Astrocyte (in vitro differentiated cells and primary cell): ENCODE data around the gene CMTM5. TPM values are rescaled to one million over a fixed set of nuclear protein-coding genes. Genes with fewer than 3 reads are reported as not detected.

ENCODE experiments used
- DNase-seq: peaks from one replicate; pipeline ENCODE4 v3.0.0-alpha.2; 2010; ENCODE audit warnings: low read depth
- FAIRE-seq: peaks from 2 replicates; lab custom pipeline; 2011; peaks lifted over from hg19 to GRCh38; lab: Jason Lieb, UNC
- H2AFZ ChIP-seq: 2 replicates; pipeline ENCODE4 v1.6.0; 2012; ENCODE audit warnings: low read depth, low read length, inconsistent platforms
- H3K27ac ChIP-seq: 2 replicates; pipeline ENCODE4 v1.5.1; 2011; ENCODE audit warnings: low read depth, low read length, inconsistent platforms
- H3K27me3 ChIP-seq: 2 replicates; pipeline ENCODE4 v1.6.0; 2011; ENCODE audit warnings: low read length, inconsistent platforms; ENCODE audit not compliant: insufficient read depth
- H3K36me3 ChIP-seq: 2 replicates; pipeline ENCODE4 v1.5.1; 2011; ENCODE audit warnings: low read length, inconsistent platforms; ENCODE audit not compliant: insufficient read depth
- H3K4me1 ChIP-seq: 2 replicates; pipeline ENCODE4 v1.5.1; 2011; ENCODE audit warnings: low read length, inconsistent platforms; ENCODE audit not compliant: insufficient read depth
- H3K4me2 ChIP-seq: 2 replicates; pipeline ENCODE4 v1.6.0; 2012; ENCODE audit warnings: low read length, inconsistent platforms
- H3K4me3 ChIP-seq: 2 replicates; pipeline ENCODE4 v1.5.1; 2011; ENCODE audit warnings: low read depth, mild to moderate bottlenecking, low read length, inconsistent platforms; ENCODE audit not compliant: insufficient read depth
- H3K79me2 ChIP-seq: 2 replicates; pipeline ENCODE4 v1.6.0; 2012; ENCODE audit warnings: mild to moderate bottlenecking, low read length, inconsistent platforms; ENCODE audit not compliant: insufficient read depth
- H3K9ac ChIP-seq: 2 replicates; pipeline ENCODE4 v1.6.0; 2012; ENCODE audit warnings: mild to moderate bottlenecking, low read length, inconsistent platforms
- H3K9me3 ChIP-seq: 2 replicates; pipeline ENCODE4 v1.5.1; 2012; ENCODE audit warnings: low read depth, mild to moderate bottlenecking, low read length, inconsistent platforms; ENCODE audit not compliant: insufficient read depth
- H4K20me1 ChIP-seq: 2 replicates; pipeline ENCODE4 v1.6.0; 2012; ENCODE audit warnings: low read length, inconsistent platforms; ENCODE audit not compliant: insufficient read depth
- H3K27ac Mint-ChIP-seq: one replicate; pipeline ENCODE4 v1.8.0; 2021; ENCODE audit warnings: mild to moderate bottlenecking, mixed read lengths; ENCODE audit not compliant: unreplicated experiment
- H3K27me3 Mint-ChIP-seq: one replicate; pipeline ENCODE4 v1.8.0; 2021; ENCODE audit warnings: low read depth, mixed read lengths; ENCODE audit not compliant: unreplicated experiment
- H3K36me3 Mint-ChIP-seq: one replicate; pipeline ENCODE4 v1.8.0; 2021; ENCODE audit warnings: low read depth, mixed read lengths; ENCODE audit not compliant: unreplicated experiment
- H3K4me1 Mint-ChIP-seq: one replicate; pipeline ENCODE4 v1.8.0; 2021; ENCODE audit warnings: low read depth, mixed read lengths; ENCODE audit not compliant: unreplicated experiment
- H3K4me3 Mint-ChIP-seq: one replicate; pipeline ENCODE4 v1.8.0; 2021; ENCODE audit warnings: mild to moderate bottlenecking, moderate library complexity, mixed read lengths; ENCODE audit not compliant: unreplicated experiment
- H3K9me3 Mint-ChIP-seq: one replicate; pipeline ENCODE4 v1.8.0; 2021; ENCODE audit warnings: mild to moderate bottlenecking, mixed read lengths; ENCODE audit not compliant: unreplicated experiment
- CTCF ChIP-seq: IDR thresholded peaks from 2 replicates; pipeline ENCODE4 v1.5.1; 2011; ENCODE audit warnings: low read depth, mild to moderate bottlenecking, inconsistent platforms, low read length, moderate library complexity; ENCODE audit not compliant: insufficient read depth
- EZH2 ChIP-seq: IDR thresholded peaks from 2 replicates; pipeline ENCODE4 v1.6.1; 2012; ENCODE audit warnings: mild to moderate bottlenecking, low read length, inconsistent platforms; ENCODE audit not compliant: insufficient read depth
- total RNA-seq: library from RNA; stranded (reverse); gene quantifications from 2 replicates; pipeline ENCODE4 v1.2.1, GENCODE V29; 2021

CMTM5 gene
- total RNA-seq, 1 donor from 2014 or later = not detected

GRCh38 chr14:23396781-23397407, 20.0 kb downstream of the CMTM5 start:
- H3K79me2 ChIP-seq = no peaks in the 10 kb centered on the region
- no peak overlapping the region for H3K4me3 ChIP-seq
- H3K27me3 Mint-ChIP-seq = peaks cover 69% of the 10 kb centered on the region
- H3K4me1 ChIP-seq = no peaks in the 10 kb centered on the region
- no peaks in the 10 kb centered on the region for H4K20me1 ChIP-seq
- FAIRE-seq = no peak
- H3K9ac ChIP-seq = no peak overlapping the region
- H3K27ac ChIP-seq = no peak overlapping the region
- H3K9me3 Mint-ChIP-seq = peaks cover 12% of the 10 kb centered on the region
- H3K27me3 ChIP-seq = no peaks in the 10 kb centered on the region
- no peak overlapping the region for H3K27ac Mint-ChIP-seq
- H2AFZ ChIP-seq = no peak overlapping the region
- TF ChIP-seq CTCF (no peak), EZH2 (no peak)
- no peaks in the 10 kb centered on the region for H3K36me3 ChIP-seq
- no peak for DNase-seq
- H3K4me2 ChIP-seq = no peak overlapping the region
- H3K36me3 Mint-ChIP-seq = no peaks in the 10 kb centered on the region
- no peaks in the 10 kb centered on the region for H3K9me3 ChIP-seq
- H3K4me1 Mint-ChIP-seq = no peaks in the 10 kb centered on the region
- H3K4me3 Mint-ChIP-seq = no peak overlapping the region

DNA sequence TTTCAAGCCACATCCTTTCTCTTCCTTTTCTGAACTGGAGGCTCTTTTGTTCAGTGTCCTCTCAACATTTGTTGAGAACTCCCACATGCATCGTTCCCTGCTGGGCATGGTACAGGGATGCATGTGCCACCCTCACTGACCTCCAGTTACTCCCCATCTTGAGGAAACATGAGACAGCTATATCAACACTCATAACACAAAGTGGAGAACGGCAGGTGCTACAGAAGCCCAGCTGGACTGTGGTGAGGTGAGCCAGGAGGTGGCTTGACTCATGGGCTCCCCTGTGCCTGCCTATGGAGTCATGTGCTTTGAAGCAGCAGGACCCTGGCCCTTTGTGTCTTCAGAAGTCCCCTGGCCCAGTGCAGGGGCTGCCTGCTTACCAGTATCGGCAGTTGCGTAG, 21.5 kb downstream of the CMTM5 start:
- H3K4me1 Mint-ChIP-seq = no peaks in the 10 kb centered on the region
- Histone ChIP-seq H4K20me1 (no peaks in the 10 kb centered on the region), H3K27me3 (no peaks in the 10 kb centered on the region), H3K4me3 (no peak overlapping the region), H3K79me2 (no peaks in the 10 kb centered on the region), H3K36me3 (no peaks in the 10 kb centered on the region), H3K27ac (no peak overlapping the region), H3K9ac (no peak overlapping the region), H2AFZ (no peak overlapping the region), H3K4me1 (no peaks in the 10 kb centered on the region), H3K4me2 (no peak overlapping the region), H3K9me3 (no peaks in the 10 kb centered on the region)
- DNase-seq (no peak), FAIRE-seq (no peak)
- H3K9me3 Mint-ChIP-seq = peaks cover 12% of the 10 kb centered on the region
- no peaks in the 10 kb centered on the region for H3K36me3 Mint-ChIP-seq
- TF ChIP-seq EZH2 = no peak
- no peak for TF ChIP-seq CTCF
- H3K27me3 Mint-ChIP-seq = peaks cover 64% of the 10 kb centered on the region
- no peak overlapping the region for H3K27ac Mint-ChIP-seq
- H3K4me3 Mint-ChIP-seq = no peak overlapping the region

- H3K4me1 ChIP-seq = no peaks in the 10 kb centered on the region
- H3K9me3 Mint-ChIP-seq = peaks cover 12% of the 10 kb centered on the region
- no peaks in the 10 kb centered on the region for H3K9me3 ChIP-seq
- no peaks in the 10 kb centered on the region for H3K36me3 Mint-ChIP-seq
- no peak overlapping the region for H3K4me3 Mint-ChIP-seq
- no peak overlapping the region for H2AFZ ChIP-seq
- no peak for FAIRE-seq
- H3K4me3 ChIP-seq = no peak overlapping the region
- H3K36me3 ChIP-seq = no peaks in the 10 kb centered on the region
- peaks cover 69% of the 10 kb centered on the region for H3K27me3 Mint-ChIP-seq
- H3K27ac Mint-ChIP-seq = no peak overlapping the region
- H3K79me2 ChIP-seq = no peaks in the 10 kb centered on the region
- no peaks in the 10 kb centered on the region for H3K27me3 ChIP-seq
- H3K4me1 Mint-ChIP-seq = no peaks in the 10 kb centered on the region
- no peaks in the 10 kb centered on the region for H4K20me1 ChIP-seq
- H3K9ac ChIP-seq = no peak overlapping the region
- no peak overlapping the region for H3K4me2 ChIP-seq
- no peak for TF ChIP-seq CTCF
- TF ChIP-seq EZH2 = no peak
- no peak for DNase-seq
- H3K27ac ChIP-seq = no peak overlapping the region
These were observed 22.3 kb downstream of the CMTM5 start for GRCh38 chr14:23399136-23399535.
